Liver (tissue), 3 donors: ENCODE data around the gene TPGS2.

Source experiments
- GABPA ChIP-seq, 2 donors: IDR thresholded peaks in 1 of 2; conservative IDR thresholded peaks in 1 of 2; 2 replicates each; pipeline ENCODE4 v1.6.1; 2016; ENCODE audit warnings: antibody characterized with exemption in 2 of 2, mild to moderate bottlenecking in 1 of 2, moderate library complexity in 1 of 2
- RAD21 ChIP-seq, 2 donors: IDR thresholded peaks; 2 replicates each; pipeline ENCODE4 v1.6.1; 2016; ENCODE audit warnings: antibody characterized with exemption in 2 of 2, mild to moderate bottlenecking in 2 of 2
- SP1 ChIP-seq: IDR thresholded peaks from 2 replicates; pipeline ENCODE4 v1.6.1; 2018; ENCODE audit warnings: antibody characterized with exemption, mild to moderate bottlenecking
- TAF1 ChIP-seq: conservative IDR thresholded peaks from 2 replicates; pipeline ENCODE4 v1.6.1; 2016; ENCODE audit warnings: antibody characterized with exemption, mild to moderate bottlenecking
- TF ChIP-seq, protein P1 (sequence below): IDR thresholded peaks from 2 replicates; pipeline ENCODE4 v1.6.1; 2016; ENCODE audit warnings: antibody characterized with exemption
- TF ChIP-seq, protein P2 (sequence below): fragments of 150-350 bp; IDR thresholded peaks from 2 replicates; pipeline ENCODE4 v1.5.1; 2017; ENCODE audit warnings: improper control_type of control experiment, low read depth, low read length; ENCODE audit not compliant: missing input control
- TF ChIP-seq, protein P3 (sequence below): IDR thresholded peaks from 2 replicates; pipeline ENCODE4 v1.6.1; 2016; ENCODE audit warnings: antibody characterized with exemption
- TF ChIP-seq, protein P4 (sequence below): IDR thresholded peaks from 2 replicates; pipeline ENCODE4 v1.6.1; 2016; ENCODE audit warnings: antibody characterized with exemption, mild to moderate bottlenecking
- donor health status: healthy.
- donor health status: healthy.

DNA sequence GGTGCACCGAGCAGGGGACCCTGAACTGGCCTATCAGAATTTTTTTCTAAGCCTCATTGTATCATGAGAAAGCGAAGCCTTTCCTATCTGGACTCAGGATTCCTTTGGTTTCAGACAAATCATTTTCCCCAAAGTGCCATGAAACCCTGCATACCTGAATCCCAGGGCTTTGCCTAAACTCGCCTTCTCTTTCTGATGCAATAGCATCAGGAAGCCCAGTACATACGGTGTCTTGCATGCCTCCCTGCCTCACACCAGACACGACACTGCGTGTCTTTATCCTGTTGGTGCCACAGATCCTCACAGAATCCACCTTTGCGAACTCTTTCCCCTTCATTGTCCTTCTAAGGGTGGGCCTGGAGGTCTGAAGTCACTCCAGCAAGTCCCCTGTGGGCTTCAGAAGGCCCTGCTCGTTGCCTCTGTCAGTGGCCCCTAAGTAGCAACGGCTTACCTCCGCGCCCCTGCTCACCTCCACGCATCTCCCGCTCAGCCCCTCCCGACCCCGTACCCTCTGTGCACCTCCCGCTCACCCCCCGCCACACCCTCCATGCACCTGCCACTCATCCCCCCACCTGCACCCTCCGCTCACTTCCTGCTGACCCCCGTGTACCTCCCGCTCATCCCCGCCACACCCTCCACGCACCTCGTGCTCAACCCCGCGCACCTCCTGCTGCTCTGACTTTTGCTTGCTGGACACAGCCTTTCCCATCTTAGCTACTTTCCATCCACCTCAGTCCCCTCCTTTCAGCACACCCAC, 83.4 kb downstream of the TPGS2 start:
- TF ChIP-seq, protein P1, sequence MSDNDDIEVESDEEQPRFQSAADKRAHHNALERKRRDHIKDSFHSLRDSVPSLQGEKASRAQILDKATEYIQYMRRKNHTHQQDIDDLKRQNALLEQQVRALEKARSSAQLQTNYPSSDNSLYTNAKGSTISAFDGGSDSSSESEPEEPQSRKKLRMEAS: no peak
- TF ChIP-seq, protein P2, sequence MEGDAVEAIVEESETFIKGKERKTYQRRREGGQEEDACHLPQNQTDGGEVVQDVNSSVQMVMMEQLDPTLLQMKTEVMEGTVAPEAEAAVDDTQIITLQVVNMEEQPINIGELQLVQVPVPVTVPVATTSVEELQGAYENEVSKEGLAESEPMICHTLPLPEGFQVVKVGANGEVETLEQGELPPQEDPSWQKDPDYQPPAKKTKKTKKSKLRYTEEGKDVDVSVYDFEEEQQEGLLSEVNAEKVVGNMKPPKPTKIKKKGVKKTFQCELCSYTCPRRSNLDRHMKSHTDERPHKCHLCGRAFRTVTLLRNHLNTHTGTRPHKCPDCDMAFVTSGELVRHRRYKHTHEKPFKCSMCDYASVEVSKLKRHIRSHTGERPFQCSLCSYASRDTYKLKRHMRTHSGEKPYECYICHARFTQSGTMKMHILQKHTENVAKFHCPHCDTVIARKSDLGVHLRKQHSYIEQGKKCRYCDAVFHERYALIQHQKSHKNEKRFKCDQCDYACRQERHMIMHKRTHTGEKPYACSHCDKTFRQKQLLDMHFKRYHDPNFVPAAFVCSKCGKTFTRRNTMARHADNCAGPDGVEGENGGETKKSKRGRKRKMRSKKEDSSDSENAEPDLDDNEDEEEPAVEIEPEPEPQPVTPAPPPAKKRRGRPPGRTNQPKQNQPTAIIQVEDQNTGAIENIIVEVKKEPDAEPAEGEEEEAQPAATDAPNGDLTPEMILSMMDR: no peak
- TF ChIP-seq TAF1 (no peak), SP1 (no peak), RAD21 (IDR thresholded peaks at IDR 0.05) (no peak), GABPA (IDR thresholded peaks at IDR 0.05 in 1 of 2, conservative IDR thresholded peaks at IDR 0.05 in 1 of 2) (no peak)
- TF ChIP-seq, protein P3, sequence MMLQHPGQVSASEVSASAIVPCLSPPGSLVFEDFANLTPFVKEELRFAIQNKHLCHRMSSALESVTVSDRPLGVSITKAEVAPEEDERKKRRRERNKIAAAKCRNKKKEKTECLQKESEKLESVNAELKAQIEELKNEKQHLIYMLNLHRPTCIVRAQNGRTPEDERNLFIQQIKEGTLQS: no peak
- TF ChIP-seq, protein P4, sequence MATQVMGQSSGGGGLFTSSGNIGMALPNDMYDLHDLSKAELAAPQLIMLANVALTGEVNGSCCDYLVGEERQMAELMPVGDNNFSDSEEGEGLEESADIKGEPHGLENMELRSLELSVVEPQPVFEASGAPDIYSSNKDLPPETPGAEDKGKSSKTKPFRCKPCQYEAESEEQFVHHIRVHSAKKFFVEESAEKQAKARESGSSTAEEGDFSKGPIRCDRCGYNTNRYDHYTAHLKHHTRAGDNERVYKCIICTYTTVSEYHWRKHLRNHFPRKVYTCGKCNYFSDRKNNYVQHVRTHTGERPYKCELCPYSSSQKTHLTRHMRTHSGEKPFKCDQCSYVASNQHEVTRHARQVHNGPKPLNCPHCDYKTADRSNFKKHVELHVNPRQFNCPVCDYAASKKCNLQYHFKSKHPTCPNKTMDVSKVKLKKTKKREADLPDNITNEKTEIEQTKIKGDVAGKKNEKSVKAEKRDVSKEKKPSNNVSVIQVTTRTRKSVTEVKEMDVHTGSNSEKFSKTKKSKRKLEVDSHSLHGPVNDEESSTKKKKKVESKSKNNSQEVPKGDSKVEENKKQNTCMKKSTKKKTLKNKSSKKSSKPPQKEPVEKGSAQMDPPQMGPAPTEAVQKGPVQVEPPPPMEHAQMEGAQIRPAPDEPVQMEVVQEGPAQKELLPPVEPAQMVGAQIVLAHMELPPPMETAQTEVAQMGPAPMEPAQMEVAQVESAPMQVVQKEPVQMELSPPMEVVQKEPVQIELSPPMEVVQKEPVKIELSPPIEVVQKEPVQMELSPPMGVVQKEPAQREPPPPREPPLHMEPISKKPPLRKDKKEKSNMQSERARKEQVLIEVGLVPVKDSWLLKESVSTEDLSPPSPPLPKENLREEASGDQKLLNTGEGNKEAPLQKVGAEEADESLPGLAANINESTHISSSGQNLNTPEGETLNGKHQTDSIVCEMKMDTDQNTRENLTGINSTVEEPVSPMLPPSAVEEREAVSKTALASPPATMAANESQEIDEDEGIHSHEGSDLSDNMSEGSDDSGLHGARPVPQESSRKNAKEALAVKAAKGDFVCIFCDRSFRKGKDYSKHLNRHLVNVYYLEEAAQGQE: no peak
